CD4-positive, alpha-beta T cell treated with Interleukin-6 at 100 ng/mL for 8 hours (primary cell): ENCODE results near the gene SMARCAD1.
A peak's percentile ranks its signal among the peaks of the same experiment; 100 is the strongest.

ENCODE experiments used
- DNase-seq: peaks from one replicate; pipeline ENCODE4 v3.0.0-alpha.2; 2020; ENCODE audit warnings: mixed read lengths, low spot score

The SMARCAD1 gene, protein sequence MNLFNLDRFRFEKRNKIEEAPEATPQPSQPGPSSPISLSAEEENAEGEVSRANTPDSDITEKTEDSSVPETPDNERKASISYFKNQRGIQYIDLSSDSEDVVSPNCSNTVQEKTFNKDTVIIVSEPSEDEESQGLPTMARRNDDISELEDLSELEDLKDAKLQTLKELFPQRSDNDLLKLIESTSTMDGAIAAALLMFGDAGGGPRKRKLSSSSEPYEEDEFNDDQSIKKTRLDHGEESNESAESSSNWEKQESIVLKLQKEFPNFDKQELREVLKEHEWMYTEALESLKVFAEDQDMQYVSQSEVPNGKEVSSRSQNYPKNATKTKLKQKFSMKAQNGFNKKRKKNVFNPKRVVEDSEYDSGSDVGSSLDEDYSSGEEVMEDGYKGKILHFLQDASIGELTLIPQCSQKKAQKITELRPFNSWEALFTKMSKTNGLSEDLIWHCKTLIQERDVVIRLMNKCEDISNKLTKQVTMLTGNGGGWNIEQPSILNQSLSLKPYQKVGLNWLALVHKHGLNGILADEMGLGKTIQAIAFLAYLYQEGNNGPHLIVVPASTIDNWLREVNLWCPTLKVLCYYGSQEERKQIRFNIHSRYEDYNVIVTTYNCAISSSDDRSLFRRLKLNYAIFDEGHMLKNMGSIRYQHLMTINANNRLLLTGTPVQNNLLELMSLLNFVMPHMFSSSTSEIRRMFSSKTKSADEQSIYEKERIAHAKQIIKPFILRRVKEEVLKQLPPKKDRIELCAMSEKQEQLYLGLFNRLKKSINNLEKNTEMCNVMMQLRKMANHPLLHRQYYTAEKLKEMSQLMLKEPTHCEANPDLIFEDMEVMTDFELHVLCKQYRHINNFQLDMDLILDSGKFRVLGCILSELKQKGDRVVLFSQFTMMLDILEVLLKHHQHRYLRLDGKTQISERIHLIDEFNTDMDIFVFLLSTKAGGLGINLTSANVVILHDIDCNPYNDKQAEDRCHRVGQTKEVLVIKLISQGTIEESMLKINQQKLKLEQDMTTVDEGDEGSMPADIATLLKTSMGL

DNA sequence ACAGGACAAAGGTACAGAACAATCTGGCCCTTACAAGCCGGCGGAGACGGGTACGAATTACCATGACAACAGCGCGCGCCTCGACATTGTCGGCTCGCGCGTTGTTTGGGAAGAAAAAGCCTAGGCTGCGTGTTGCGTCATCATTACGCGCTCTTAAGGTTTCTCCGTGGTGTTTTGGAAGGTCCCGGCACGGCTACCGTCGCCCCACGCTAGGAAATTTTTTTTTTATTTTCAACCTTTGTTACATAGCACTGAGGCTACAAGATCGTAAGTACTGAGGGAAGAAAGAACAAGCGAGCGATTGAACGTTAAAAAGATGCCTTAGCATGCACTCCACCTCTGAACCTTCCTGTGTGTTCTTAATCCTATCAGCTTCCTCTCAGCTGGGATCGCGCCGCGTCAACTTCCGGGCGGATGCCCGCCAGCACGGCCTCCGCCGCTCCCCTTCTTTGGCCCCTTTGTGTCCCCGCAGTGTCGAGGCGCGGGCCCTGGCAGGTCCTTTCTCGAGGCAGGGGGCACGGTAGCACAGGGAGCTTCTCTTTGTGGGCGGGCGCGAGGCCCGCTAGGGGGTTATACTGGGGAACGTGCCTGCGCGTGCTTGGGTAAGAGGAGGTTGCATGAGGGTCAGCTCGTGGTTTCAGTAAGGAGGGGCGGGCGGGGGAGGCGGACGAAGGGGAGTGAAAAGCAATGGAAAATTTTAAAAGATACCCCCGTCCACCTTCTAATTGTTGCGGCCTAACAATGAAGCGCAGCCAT, at the start of gene SMARCAD1:
TSS of gene SMARCAD1 (plus strand) at position 397 of the 756 bp plus-strand sequence. CDS start 530 bp downstream, outside the sequence.
- peak; percentile 82 for DNase-seq

DNA sequence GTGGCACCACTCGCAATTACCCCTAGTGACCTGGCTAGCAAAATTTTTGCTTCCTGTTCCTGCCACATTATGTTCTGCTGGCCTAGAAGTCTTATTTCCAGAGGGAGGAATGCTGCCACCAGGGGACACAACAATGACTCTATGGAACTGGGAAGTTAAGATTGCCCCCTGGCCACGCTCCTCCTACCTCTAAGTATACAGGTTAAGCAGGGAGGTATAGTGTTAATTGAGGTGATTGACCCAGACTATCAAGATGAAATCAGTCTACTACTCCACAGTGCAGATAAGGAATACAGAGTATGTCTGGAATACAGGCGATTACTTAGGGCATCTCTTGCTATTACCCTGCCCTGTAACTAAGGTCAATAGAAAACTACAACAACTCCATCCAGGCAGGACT, 48.8 kb upstream of the SMARCAD1 start:
- no peak for DNase-seq

DNA sequence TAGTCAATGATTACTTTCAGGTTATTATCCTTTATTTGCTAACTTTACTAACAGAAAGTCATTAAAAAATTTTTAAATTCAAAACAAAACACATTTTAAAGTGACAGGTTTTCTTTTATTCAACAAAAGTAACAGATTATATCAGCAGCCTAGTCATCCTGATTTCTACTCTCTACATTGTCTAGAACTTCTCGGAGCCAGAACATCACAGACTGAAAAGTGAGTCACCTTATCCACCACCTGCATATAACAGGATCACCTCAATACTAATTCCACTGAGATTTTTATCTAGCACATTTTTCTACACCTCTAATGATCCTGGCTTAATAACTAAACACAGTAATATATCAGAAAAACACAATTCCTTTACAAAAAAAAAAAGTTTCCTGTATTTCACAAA, 47.9 kb upstream of the SMARCAD1 start:
- no peak for DNase-seq

DNA sequence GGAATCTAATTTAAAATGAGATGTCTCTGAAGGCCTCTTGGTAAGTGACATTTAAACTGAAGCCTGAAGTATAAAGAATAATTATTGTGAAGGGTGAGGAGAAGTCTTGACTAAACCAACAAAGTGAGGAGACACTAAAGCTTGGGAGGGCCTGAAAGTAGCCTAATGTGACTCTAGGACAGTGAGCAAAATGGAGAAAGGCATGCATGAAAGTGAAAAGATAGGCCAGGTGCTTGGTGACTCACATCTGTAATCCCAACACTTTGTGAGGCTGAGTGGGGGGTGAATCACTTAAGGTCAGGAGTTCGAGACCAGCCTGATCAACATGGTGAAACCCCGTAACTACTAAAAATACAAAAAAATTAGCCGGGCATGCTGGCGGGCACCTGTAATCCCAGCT, 46.9 kb upstream of the SMARCAD1 start:
- no peak for DNase-seq

DNA sequence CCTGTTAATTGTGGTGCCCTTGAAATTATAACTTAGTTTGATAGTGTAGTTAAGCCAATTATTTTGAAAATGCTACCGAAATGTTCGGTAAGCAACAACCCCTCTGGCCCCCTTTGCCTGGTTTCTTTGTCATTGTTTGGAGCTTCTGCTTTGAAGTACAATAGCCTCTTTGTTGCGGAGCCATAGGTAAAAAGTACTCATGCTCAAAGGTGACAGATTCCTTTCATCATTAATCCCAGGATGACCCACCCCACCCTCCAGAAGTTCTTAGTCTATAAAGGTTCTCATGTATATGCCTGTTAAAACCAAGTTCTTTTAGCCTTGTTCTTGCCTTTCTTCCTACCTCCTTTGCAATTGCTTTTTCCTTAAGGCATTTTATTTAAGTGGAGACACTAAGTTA, 42.4 kb upstream of the SMARCAD1 start:
- no peak for DNase-seq

DNA sequence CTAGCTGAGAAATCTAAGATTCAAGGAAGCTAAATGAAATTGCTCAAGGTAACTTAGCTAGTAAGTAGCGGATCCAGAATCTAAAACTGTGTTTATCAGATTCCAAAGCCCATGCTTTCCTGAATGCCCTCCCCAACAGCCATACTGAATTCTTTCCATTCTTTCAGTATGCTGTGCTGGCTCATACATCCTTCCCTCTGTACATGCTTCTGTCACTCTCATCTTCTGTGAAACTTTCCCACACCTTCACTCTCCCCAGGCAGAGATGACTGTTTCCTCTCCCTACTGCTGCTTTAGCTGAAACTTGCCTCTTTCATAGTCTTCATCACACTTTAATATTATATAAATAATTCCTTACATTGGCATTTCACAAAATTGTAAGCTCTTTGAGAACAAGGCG, 39.3 kb upstream of the SMARCAD1 start:
- DNase-seq: no peak

DNA sequence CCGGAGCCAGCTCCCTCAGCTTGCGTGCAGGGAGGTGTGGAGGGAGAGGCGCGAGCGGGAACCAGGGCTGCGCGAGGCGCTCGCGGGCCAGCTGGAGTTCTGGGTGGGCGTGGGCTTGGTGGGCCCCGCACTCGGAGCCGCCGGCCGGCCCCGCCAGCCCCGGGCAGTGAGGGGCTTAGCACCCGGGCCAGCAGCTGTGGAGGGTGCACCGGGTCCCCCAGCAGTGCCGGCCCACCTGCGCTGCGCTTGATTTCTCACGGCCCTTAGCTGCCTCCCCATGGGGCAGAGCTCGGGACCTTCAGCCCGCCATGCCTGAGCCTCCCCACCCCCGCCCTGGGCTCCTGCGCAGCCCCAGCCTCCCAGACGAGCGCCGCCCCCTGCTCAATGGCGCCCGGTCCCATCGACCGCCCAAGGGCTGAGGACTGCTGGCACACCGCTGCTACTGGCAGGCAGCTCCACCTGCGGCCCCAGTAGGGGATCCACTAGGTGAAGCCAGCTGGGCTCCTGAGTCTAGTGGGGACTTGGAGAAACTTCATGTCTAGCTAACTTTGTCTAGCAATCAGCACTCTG, 37.8 kb upstream of the SMARCAD1 start:
- no peak for DNase-seq

DNA sequence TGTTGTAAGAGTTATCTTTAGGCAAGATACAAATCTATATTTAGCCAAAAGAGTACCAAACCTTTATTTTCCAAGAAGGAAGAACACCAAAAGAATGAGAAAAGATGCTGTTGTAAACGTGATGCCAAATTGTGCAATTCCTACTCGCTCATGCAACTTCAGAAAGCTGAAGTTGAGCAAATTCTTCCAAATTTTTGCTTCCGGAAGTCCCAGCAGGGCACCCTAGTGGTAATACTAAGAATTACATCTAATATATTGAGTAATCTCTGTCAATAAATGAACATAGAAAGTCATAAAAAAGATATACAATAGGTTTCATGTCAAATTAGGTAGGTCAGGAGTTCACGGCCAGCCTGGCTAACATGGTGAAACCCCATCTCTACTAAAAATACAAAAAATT, 36.0 kb upstream of the SMARCAD1 start:
- DNase-seq: no peak

DNA sequence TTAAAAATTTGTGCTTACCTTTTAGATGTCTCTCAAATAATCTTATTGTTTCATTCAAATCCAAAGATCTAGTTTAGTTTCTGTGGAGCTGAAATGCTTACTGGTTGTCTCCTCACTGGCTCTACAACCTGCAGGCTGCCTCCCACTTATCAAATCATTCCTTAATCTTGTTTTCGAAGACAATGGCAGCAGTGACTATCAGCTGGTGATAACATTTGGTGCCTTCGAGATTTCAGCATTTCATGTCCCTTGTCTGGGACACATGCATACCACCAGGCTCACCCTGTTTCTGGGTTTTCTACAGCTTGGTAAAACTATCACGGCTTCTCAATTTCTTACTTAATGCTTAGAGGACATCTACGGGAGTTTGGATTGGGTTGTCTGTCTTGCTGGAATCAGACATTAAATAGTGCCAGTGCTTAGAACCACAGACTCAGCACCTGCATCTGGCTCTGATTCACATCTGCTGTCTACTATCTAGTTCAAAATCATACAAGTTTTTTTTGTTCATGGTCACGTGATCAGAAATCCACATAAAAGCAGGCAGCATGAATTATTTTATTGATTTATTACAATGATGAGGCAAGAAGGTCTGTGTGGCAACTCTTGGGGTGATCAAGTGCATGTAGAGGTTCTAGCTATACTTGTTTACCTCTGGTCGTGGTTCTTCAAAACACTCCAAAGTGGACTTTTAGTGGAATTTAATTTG, 32.0 kb upstream of the SMARCAD1 start:
- DNase-seq: no peak

DNA sequence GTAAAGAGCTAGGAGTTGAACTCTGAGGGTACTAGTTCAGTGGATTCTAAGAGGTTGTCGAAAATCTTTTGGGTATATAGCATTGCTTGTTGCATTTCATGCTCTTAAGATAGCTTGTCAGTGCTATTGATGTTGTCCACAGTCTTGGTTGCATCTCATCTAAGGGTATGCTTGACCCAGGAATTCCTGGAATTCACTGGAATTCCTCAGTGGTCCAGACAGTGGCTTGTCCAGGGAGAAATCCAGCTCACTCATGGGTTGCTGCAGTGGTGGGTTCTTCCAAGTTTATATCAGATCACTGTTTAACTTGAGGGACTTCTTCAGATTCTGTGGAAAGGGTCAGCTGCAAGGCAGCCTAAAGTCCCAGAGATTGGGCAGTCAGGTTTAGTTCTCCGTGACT, 29.8 kb upstream of the SMARCAD1 start:
- no peak for DNase-seq

DNA sequence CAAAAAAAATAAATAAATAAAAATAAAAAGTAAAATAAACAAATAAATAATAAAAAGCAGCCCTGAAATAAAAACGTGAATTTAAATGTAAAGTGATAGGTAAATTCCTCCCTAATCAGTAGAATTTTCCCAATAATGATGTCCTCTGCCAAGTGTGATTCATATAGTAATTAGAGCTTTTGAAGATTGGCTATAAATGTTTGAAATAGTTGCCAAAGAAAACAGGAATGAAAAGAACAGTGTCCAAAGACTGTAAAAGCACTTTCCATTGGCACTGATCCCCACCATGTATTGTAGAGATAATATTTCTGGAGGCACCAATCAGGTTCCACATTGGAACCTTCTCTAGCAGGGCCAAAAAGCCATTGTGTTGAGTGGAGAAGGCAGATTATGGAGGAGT, 25.9 kb upstream of the SMARCAD1 start:
- DNase-seq: no peak

DNA sequence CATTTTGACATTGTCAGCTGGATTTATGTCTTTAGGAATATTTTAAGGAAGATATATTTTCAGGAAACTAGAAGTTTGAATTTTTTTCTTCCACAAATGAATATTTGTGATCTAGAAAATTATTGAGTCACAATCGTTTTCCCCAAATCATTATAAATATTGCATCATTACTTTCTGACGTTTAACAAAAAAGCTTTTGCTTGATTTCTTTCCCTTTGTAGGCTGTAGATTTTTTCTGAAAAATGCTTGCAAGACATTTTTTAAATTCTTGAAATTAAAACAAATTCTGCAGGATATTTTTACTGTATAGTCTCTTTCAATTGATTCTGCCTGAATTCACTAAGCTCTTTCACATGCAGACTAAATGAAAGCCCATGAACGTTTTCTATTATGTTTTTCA, 4.9 kb upstream of the SMARCAD1 start:
- DNase-seq: no peak

DNA sequence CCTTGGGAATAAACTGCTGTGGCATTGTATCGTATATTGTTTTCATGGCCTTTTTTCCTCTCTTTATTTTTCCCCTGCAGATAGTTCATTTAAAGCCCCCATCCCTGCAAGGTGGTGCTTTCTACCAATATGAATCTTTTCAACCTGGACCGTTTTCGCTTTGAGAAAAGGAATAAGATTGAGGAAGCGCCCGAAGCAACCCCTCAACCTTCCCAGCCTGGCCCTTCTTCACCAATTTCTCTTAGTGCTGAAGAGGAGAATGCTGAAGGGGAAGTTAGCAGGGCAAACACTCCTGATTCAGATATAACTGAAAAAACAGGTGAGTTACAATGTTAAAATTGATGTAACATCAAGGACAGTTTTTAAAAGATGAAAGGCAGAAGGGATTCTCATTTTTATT, 601 bp downstream of the SMARCAD1 start:
- no peak for DNase-seq

DNA sequence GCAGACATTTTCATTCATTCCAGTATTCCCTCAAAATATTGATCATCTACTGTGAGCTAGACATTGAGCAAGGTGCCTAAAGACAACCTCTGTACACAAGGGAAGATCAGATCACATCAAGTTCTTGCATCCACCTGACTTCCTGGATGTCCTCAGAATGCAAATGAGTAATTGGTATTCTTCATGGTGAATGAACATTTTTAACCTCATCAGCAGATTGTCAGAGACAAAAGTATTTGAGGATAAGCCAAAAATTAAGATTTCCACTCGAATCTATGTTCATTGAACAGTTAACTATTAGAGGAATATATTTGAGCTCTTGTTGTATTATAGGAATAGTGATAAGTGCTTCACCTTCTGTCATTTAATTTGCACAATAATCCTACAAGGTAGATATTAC, 1.3 kb downstream of the SMARCAD1 start:
- no peak for DNase-seq

DNA sequence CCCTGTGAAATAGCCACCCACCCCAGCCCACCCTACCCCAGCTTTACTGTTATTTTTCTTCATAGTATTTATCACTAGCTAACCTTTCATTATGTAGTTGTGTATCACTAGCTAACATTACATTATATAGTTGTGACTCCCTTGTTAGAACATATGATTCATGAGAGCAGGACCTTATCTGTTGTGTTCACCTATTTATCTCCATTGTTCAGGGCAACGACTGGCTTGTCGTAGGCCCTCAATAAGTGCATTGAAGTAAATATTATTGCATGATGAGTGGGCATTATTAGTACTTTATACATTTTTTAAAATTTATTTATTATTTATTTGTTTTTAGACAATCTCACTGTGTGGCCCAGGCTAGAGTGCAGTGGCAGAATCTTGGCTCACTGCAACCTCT, 4.2 kb downstream of the SMARCAD1 start:
- no peak for DNase-seq

DNA sequence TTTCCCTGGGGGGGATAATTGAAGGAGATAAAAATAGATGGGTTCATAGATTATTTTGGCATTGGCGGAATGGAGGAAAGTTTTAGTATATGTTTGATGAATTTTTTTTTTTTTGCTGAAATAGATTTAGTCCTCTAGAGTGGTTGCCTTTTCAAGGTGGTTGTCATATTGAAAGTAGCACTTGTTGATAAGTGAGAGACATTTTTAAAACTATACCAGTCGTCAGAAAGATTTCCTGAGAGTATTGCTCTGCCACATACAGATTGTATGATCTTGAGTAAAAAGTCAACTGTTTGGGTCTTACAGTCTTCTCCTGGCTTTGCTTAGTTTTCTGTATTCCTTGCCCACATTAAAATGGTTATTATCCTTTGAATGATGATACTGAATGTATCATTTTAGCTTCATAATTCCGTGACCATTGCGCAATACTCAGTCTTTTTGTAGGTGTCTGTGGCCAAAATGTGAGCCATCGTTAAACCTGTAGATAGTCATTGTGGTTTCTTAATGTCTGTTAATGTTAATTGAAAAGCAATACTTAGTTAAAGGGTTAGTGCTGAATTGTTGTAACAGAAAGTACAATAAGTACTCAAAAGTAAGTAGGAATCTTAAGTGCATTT, 7.1 kb downstream of the SMARCAD1 start:
- no peak for DNase-seq

DNA sequence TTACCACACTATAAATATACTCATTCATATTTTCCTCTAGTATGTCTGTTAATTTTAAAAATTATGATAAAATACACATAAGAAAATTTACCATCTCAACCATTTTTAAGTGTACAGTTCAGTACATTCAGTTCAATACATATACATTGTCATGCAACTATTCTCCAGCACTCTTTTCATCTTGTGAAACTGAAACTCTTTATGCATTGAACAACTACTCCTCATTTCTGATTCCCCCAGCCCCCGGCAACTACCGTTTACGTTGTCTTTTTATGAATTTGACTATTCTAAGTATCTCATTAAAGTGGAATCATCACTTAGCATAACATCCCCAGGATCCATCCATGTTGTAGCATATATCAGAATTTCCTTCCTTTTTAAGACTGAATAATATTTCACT, 8.7 kb downstream of the SMARCAD1 start:
- DNase-seq: no peak

DNA sequence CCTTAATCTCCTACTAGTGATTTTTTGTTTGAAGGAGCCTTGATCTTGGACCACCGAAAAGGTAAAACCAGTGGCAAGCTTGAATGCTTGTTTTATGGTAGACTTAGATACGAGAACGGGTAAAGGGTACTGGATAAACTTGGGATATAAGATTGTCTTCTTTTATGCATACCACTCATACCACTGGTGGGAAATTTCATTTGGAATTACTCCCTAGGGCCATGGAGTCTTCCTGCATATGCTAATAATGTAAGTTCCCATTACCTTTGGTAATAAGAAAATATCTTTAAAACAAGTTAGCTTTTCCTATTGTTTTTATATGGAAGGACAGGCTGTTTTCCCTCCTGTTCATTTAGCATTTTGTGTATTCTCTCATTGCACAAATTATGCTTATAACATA, 11.7 kb downstream of the SMARCAD1 start:
- no peak for DNase-seq

DNA sequence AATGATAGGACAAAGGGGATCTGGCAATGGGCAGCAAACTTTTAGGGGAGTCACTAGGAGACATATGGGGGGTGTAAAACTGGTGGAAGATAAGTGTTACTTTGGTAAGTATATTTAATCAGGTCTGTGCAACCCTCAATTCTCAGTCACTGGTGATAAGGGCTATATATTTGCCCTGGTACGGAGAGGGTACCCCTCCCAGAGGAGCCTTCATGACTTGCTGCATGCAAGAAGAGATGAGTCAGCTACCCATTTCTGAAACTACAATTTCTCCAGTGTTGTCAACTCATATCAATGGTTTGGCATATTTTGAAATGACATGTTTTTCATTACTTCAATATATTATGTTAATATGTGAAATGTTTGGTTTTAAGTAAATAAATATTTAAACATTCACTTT, 14.3 kb downstream of the SMARCAD1 start:
- DNase-seq: no peak

DNA sequence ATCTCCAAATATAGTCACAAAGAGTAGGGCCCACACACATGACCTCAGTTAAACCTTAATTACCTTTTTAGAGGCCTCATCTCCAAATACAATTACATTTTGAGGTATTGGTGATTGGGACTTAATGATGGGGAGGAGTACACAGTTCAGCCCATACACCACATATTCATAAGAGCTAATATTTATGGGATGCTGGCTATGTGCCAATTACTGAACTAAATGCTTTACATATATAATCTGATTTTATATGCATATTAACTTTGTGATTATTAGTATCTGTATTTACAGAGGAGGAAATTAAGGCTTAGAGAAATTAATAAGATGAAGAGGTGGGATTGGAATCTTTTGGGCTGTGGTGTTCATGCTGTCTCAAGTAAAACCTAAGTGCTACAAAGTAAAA, 17.8 kb downstream of the SMARCAD1 start:
- DNase-seq: no peak

DNA sequence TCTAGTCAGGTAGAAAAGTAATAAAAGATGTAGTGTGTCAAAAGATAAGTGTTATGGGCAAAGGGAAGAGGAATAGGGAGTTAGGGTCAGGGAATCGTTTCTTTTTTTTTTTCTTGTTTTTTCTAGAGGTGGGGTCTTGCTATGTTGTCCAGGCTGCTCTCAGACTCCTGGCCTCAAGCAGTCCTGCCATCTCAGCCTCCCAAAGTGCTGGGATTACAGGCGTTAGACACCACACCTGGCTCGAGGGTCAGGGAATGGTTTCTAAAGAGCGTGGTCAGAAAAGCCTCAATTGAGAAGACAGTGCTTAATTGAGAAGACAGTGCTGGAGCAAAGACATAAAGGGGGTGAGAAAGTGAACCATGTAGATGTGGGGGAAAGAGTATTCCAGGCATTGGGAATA, 19.1 kb downstream of the SMARCAD1 start:
- no peak for DNase-seq
